Measurements from ENCODE around the gene VSTM2A. TPM values are rescaled to one million over a fixed set of nuclear protein-coding genes. Genes with fewer than 3 reads are reported as not detected.

Gene VSTM2A
- total RNA-seq, 1 donor from 2014 or later, result 0.20 TPM

- peaks cover 39% of the 10 kb centered on the region for H3K27me3 ChIP-seq (ENCODE audit: insufficient read depth, low read length)
- FAIRE-seq (no peak), DNase-seq (ENCODE audit: low read depth) (no peak)
- H2AFZ ChIP-seq (ENCODE audit: low read depth, low read length), result no peak overlapping the region
- no peak overlapping the region for H3K4me2 ChIP-seq (ENCODE audit: low read length)
- H3K9ac ChIP-seq (ENCODE audit: low read length), result no peak overlapping the region
- no peak overlapping the region for H3K27ac Mint-ChIP-seq (ENCODE audit: unreplicated experiment)
- no peaks in the 10 kb centered on the region for H3K4me1 ChIP-seq (ENCODE audit: insufficient read depth, low read length)
- no peak overlapping the region for H3K4me3 Mint-ChIP-seq (ENCODE audit: unreplicated experiment)
- H3K4me1 Mint-ChIP-seq (ENCODE audit: low read depth, unreplicated experiment), result peaks cover 3% of the 10 kb centered on the region
- no peaks in the 10 kb centered on the region for H3K36me3 ChIP-seq (ENCODE audit: insufficient read depth, low read length)
- peaks cover 55% of the 10 kb centered on the region for H3K27me3 Mint-ChIP-seq (ENCODE audit: low read depth, unreplicated experiment)
- no peaks in the 10 kb centered on the region for H3K79me2 ChIP-seq (ENCODE audit: insufficient read depth, low read length)
- TF ChIP-seq EZH2 (IDR thresholded peaks at IDR 0.05; ENCODE audit: insufficient read depth, low read length), result peak; percentile 31
- TF ChIP-seq CTCF (IDR thresholded peaks at IDR 0.05; ENCODE audit: insufficient read depth, low read depth, low read length), result no peak
- H3K9me3 ChIP-seq (ENCODE audit: insufficient read depth, low read depth, low read length), result no peaks in the 10 kb centered on the region
- H3K27ac ChIP-seq (ENCODE audit: low read depth, low read length), result no peak overlapping the region
- H3K36me3 Mint-ChIP-seq (ENCODE audit: low read depth, unreplicated experiment), result no peaks in the 10 kb centered on the region
- H4K20me1 ChIP-seq (ENCODE audit: insufficient read depth, low read length), result no peaks in the 10 kb centered on the region
- H3K9me3 Mint-ChIP-seq (ENCODE audit: unreplicated experiment), result peaks cover 3% of the 10 kb centered on the region
- no peak overlapping the region for H3K4me3 ChIP-seq (ENCODE audit: insufficient read depth, low read depth, low read length)
Measured at GRCh38 chr7:54544527-54545240, 2.5 kb downstream of the VSTM2A start.

DNA sequence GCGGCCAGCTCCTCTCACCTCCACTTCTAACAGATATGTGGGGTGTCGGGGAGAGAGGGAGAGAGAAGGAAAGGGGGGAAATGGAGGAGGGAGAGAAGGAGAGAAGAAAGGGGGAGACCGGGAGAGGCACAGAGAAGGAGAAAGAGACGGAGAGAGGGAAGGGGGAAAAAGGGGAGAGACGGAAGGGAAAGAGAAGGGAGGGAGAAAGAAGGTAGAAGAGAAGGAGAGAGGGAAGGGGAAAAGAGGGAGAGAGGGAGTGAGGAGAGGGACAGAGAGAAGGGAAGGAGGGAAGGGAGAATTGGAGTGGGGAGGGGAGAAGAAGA, 3.0 kb downstream of the VSTM2A start:
- H3K4me1 Mint-ChIP-seq (ENCODE audit: low read depth, unreplicated experiment), result peaks cover 3% of the 10 kb centered on the region
- Histone ChIP-seq H3K4me3 (ENCODE audit: insufficient read depth, low read depth, low read length) (no peak overlapping the region), H3K4me2 (ENCODE audit: low read length) (no peak overlapping the region), H3K79me2 (ENCODE audit: insufficient read depth, low read length) (no peaks in the 10 kb centered on the region), H3K27me3 (ENCODE audit: insufficient read depth, low read length) (peaks cover 39% of the 10 kb centered on the region), H3K9me3 (ENCODE audit: insufficient read depth, low read depth, low read length) (no peaks in the 10 kb centered on the region), H2AFZ (ENCODE audit: low read depth, low read length) (no peak overlapping the region), H3K4me1 (ENCODE audit: insufficient read depth, low read length) (no peaks in the 10 kb centered on the region), H3K27ac (ENCODE audit: low read depth, low read length) (no peak overlapping the region), H3K36me3 (ENCODE audit: insufficient read depth, low read length) (no peaks in the 10 kb centered on the region), H4K20me1 (ENCODE audit: insufficient read depth, low read length) (no peaks in the 10 kb centered on the region), H3K9ac (ENCODE audit: low read length) (no peak overlapping the region)
- H3K36me3 Mint-ChIP-seq (ENCODE audit: low read depth, unreplicated experiment), result no peaks in the 10 kb centered on the region
- peaks cover 54% of the 10 kb centered on the region for H3K27me3 Mint-ChIP-seq (ENCODE audit: low read depth, unreplicated experiment)
- H3K9me3 Mint-ChIP-seq (ENCODE audit: unreplicated experiment), result peaks cover 3% of the 10 kb centered on the region
- DNase-seq (ENCODE audit: low read depth), result no peak
- no peak for TF ChIP-seq EZH2 (IDR thresholded peaks at IDR 0.05; ENCODE audit: insufficient read depth, low read length)
- no peak overlapping the region for H3K27ac Mint-ChIP-seq (ENCODE audit: unreplicated experiment)
- no peak overlapping the region for H3K4me3 Mint-ChIP-seq (ENCODE audit: unreplicated experiment)
- no peak for FAIRE-seq

DNA sequence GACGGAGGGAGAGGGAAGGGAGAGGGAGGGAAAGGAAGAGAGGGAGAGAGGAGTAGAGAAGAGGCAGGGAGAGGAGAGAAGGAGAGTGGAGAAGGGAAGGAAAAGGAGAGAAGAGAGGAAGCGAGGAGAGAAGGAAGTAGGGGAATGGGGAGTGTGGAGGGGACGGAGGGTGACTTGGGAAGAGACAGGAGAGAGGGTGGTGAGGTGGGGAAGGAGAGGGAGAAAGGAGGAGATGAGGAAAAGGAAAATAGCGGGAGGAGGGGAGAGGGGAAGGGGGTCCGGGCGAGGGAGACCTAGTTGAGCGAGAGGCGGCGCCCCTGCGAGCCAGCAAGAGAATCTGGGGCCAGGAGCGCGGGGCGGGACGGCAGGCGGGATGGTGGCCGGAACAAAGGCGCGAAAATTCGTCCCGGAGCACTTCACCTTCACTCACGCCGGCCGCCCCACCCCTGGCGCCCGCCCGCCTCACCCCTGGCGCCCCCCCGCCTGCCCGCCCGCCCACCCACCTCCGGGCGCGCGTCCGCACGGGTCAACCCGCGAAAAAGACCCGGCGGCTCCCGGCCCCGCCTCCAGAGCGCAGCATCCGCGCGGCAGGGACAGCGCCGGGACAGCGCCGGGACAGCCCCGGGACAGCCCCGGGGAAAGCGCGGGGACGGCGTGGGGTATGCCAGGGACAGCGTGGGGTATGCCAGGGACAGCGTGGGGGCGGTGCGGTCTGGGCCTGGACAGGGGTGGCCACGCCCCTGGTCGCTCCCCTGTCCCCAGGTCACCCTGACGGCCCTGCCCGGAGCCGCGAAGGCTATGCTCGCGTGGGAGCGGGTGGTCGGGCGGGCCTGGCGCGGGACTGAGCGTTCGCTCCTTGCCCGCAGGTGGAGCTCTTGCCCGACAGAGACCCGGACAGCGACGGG, 4.2 kb downstream of the VSTM2A start:
- Mint-ChIP-seq H3K27me3 (ENCODE audit: low read depth, unreplicated experiment) (peaks cover 46% of the 10 kb centered on the region), H3K4me3 (ENCODE audit: unreplicated experiment) (peak overlapping the region; percentile 20), H3K27ac (ENCODE audit: unreplicated experiment) (no peak overlapping the region), H3K9me3 (ENCODE audit: unreplicated experiment) (peaks cover 3% of the 10 kb centered on the region), H3K36me3 (ENCODE audit: low read depth, unreplicated experiment) (no peaks in the 10 kb centered on the region), H3K4me1 (ENCODE audit: low read depth, unreplicated experiment) (peaks cover 2% of the 10 kb centered on the region)
- Histone ChIP-seq H3K9me3 (ENCODE audit: insufficient read depth, low read depth, low read length) (no peaks in the 10 kb centered on the region), H3K9ac (ENCODE audit: low read length) (no peak overlapping the region), H3K36me3 (ENCODE audit: insufficient read depth, low read length) (no peaks in the 10 kb centered on the region), H4K20me1 (ENCODE audit: insufficient read depth, low read length) (no peaks in the 10 kb centered on the region), H3K4me2 (ENCODE audit: low read length) (peak overlapping the region; percentile 68), H3K27me3 (ENCODE audit: insufficient read depth, low read length) (peaks cover 36% of the 10 kb centered on the region), H3K79me2 (ENCODE audit: insufficient read depth, low read length) (no peaks in the 10 kb centered on the region), H3K4me1 (ENCODE audit: insufficient read depth, low read length) (no peaks in the 10 kb centered on the region), H3K27ac (ENCODE audit: low read depth, low read length) (no peak overlapping the region), H2AFZ (ENCODE audit: low read depth, low read length) (peak overlapping the region; percentile 56), H3K4me3 (ENCODE audit: insufficient read depth, low read depth, low read length) (peak overlapping the region; percentile 23)
- no peak for DNase-seq (ENCODE audit: low read depth)
- no peak for FAIRE-seq
- TF ChIP-seq CTCF (IDR thresholded peaks at IDR 0.05; ENCODE audit: insufficient read depth, low read depth, low read length) (no peak), EZH2 (IDR thresholded peaks at IDR 0.05; ENCODE audit: insufficient read depth, low read length) (peak; percentile 64)

Data from astrocyte (in vitro differentiated cells and primary cell).